Esophagus muscularis mucosa (tissue), 4 donors: ENCODE measurements around the gene PPEF2.

Source experiments
- CTCF ChIP-seq, 3 experiments: fragments of 200-600 bp in 2 of 3; fragments of 450-650 bp in 1 of 3; sonication (generic) in 2 of 3; IDR thresholded peaks; one replicate each; pipeline ENCODE4 v1.5.1; 2017 to 2019; ENCODE audit warnings: antibody characterized with exemption in 3 of 3, mild to moderate bottlenecking in 2 of 3, moderate library complexity in 1 of 3
- EP300 ChIP-seq: sonication (generic); formaldehyde crosslinking; IDR thresholded peaks from one replicate; pipeline ENCODE4 v1.6.1; 2017; ENCODE audit warnings: antibody characterized with exemption
- POLR2A ChIP-seq: fragments of 450-650 bp; IDR thresholded peaks from one replicate; pipeline ENCODE4 v1.6.1; 2017; ENCODE audit warnings: antibody characterized with exemption, moderate library complexity, mild to moderate bottlenecking, low read depth
- POLR2AphosphoS5 ChIP-seq, 2 donors: sonication (generic); formaldehyde crosslinking; IDR thresholded peaks; one replicate each; pipeline ENCODE4 v1.6.1; 2017; ENCODE audit warnings: antibody characterized with exemption in 2 of 2

- TF ChIP-seq CTCF (IDR thresholded peaks at IDR 0.05) (no peak), POLR2A (no peak), EP300 (no peak), POLR2AphosphoS5 (IDR thresholded peaks at IDR 0.05) (no peak)
These were observed 79.8 kb downstream of the PPEF2 start for GRCh38 chr4:75822416-75822815.
